ENCODE results near the gene OAS3.

The OAS3 gene

GRCh38 chr12:113016796-113017195 lies 78.5 kb downstream of the OAS3 start:
- no peak for DNase-seq (ENCODE audit: low read depth)

- DNase-seq (ENCODE audit: low read depth): no peak
Measured at GRCh38 chr12:113019025-113019424, 80.8 kb downstream of the OAS3 start.

GRCh38 chr12:113021500-113021899 lies 83.2 kb downstream of the OAS3 start:
- no peak for DNase-seq (ENCODE audit: low read depth)
